GM23338 (cell line): Measurements from ENCODE around the gene MSMB. TPM values are rescaled to one million over a fixed set of nuclear protein-coding genes. Genes with fewer than 3 reads are reported as not detected.

ENCODE experiments used
- ATAC-seq: fragments of 200-7000 bp; cut with Tn5 transposase; 3 replicates; pipeline ENCODE4 v1.9.1; 2020
- DNase-seq: peaks from one replicate; pipeline ENCODE4 v3.0.0-alpha.2; 2015; ENCODE audit warnings: low spot score
- H2AFZ ChIP-seq: fragments of 200-600 bp; sonication (generic); 2 replicates; pipeline ENCODE4 v1.8.0; 2016; ENCODE audit warnings: antibody characterized with exemption, mild to moderate bottlenecking, moderate library complexity
- H3F3A ChIP-seq: fragments of 200-600 bp; sonication (generic); replicated peaks from 2 replicates; pipeline ENCODE4 v1.8.0; 2017; ENCODE audit warnings: antibody characterized with exemption, mixed run types, low read depth
- H3K27ac ChIP-seq: fragments of 200-600 bp; sonication (generic); 2 replicates; pipeline ENCODE4 v1.6.1; 2016; ENCODE audit warnings: low read depth
- H3K27me3 ChIP-seq: fragments of 200-600 bp; sonication (generic); 2 replicates; pipeline ENCODE4 v1.8.0; 2016; ENCODE audit warnings: mild to moderate bottlenecking, mixed run types, moderate library complexity; ENCODE audit not compliant: insufficient read depth
- H3K36me3 ChIP-seq: fragments of 200-600 bp; sonication (generic); 2 replicates; pipeline ENCODE4 v1.8.0; 2016; ENCODE audit warnings: mild to moderate bottlenecking; ENCODE audit not compliant: insufficient read depth
- H3K4me1 ChIP-seq: fragments of 200-600 bp; sonication (generic); 2 replicates; pipeline ENCODE4 v1.8.0; 2016; ENCODE audit warnings: mild to moderate bottlenecking, moderate library complexity; ENCODE audit not compliant: insufficient read depth
- H3K4me2 ChIP-seq: fragments of 200-600 bp; sonication (generic); 2 replicates; pipeline ENCODE4 v1.7.1; 2017; ENCODE audit warnings: mixed run types
- H3K4me3 ChIP-seq: fragments of 200-600 bp; sonication (generic); 2 replicates; pipeline ENCODE4 v1.6.1; 2016; ENCODE audit warnings: mixed run types
- H3K79me2 ChIP-seq: fragments of 200-600 bp; sonication (generic); replicated peaks from 2 replicates; pipeline ENCODE4 v1.8.0; 2017; ENCODE audit warnings: mild to moderate bottlenecking; ENCODE audit not compliant: insufficient read depth
- H3K9me2 ChIP-seq: fragments of 200-600 bp; sonication (generic); 2 replicates; pipeline ENCODE4 v1.8.0; 2017; ENCODE audit not compliant: insufficient read depth
- H4K20me1 ChIP-seq: fragments of 200-600 bp; sonication (generic); replicated peaks from 2 replicates; pipeline ENCODE4 v1.8.0; 2017; ENCODE audit warnings: mild to moderate bottlenecking; ENCODE audit not compliant: insufficient read depth
- H3K27ac Mint-ChIP-seq: 2 replicates; pipeline ENCODE4 v1.8.0; 2020; ENCODE audit warnings: inconsistent platforms, mild to moderate bottlenecking, moderate library complexity, mixed read lengths
- H3K27me3 Mint-ChIP-seq: 3 replicates; pipeline ENCODE4 v1.8.0; 2022; ENCODE audit warnings: low read depth, mild to moderate bottlenecking, moderate library complexity, mixed read lengths, inconsistent platforms; ENCODE audit not compliant: insufficient read depth, poor library complexity
- H3K36me3 Mint-ChIP-seq: 3 replicates; pipeline ENCODE4 v1.8.0; 2021; ENCODE audit warnings: low read depth, mild to moderate bottlenecking, inconsistent platforms, moderate library complexity, mixed read lengths
- H3K4me1 Mint-ChIP-seq: 3 replicates; pipeline ENCODE4 v1.8.0; 2020; ENCODE audit warnings: mild to moderate bottlenecking, inconsistent platforms, mixed read lengths
- H3K4me3 Mint-ChIP-seq: 3 replicates; pipeline ENCODE4 v1.8.0; 2021; ENCODE audit warnings: moderate library complexity, mild to moderate bottlenecking, inconsistent platforms, mixed read lengths
- H3K9me3 Mint-ChIP-seq: 3 replicates; pipeline ENCODE4 v1.8.0; 2020; ENCODE audit warnings: moderate library complexity, mild to moderate bottlenecking, inconsistent platforms, mixed read lengths
- CREB1 ChIP-seq: fragments of 250-450 bp; sonication (Bioruptor Pico); IDR thresholded peaks from 2 replicates; pipeline ENCODE4 v1.5.0; 2020; ENCODE audit warnings: low read depth, mild to moderate bottlenecking, moderate library complexity
- EZH2 ChIP-seq: fragments of 200-600 bp; sonication (generic); IDR thresholded peaks from one replicate; pipeline ENCODE4 v1.8.0; 2017; ENCODE audit warnings: antibody characterized with exemption, mild to moderate bottlenecking, low read depth; ENCODE audit not compliant: unreplicated experiment
- EZH2phosphoT487 ChIP-seq: fragments of 200-600 bp; sonication (generic); IDR thresholded peaks from one replicate; pipeline ENCODE4 v1.8.1; 2018; ENCODE audit warnings: antibody characterized with exemption; ENCODE audit not compliant: unreplicated experiment
- NANOG ChIP-seq: IDR thresholded peaks from 2 replicates; pipeline ENCODE4 v1.6.1; 2016; ENCODE audit warnings: antibody characterized with exemption, borderline replicate concordance
- POLR2AphosphoS5 ChIP-seq: IDR thresholded peaks from 2 replicates; pipeline ENCODE4 v1.6.1; 2016; ENCODE audit warnings: antibody characterized with exemption, low read depth
- STAT1 ChIP-seq: IDR thresholded peaks from one replicate; pipeline ENCODE4 v1.6.1; 2016; ENCODE audit warnings: antibody characterized with exemption; ENCODE audit not compliant: unreplicated experiment
- ZNF114 ChIP-seq: fragments of 250-450 bp; sonication (Bioruptor Pico); IDR thresholded peaks from 2 replicates; pipeline ENCODE4 v1.5.0; 2020; ENCODE audit warnings: mild to moderate bottlenecking, moderate library complexity
- ZNF331 ChIP-seq: fragments of 250-450 bp; sonication (Bioruptor Pico); IDR thresholded peaks from 2 replicates; pipeline ENCODE4 v1.5.0; 2020; ENCODE audit warnings: low read depth, mild to moderate bottlenecking, moderate library complexity
- polyA plus RNA-seq: library from polyadenylated mRNA; unstranded; fragments of >200 nt; fragmentation: Nextera tagmentation; extraction: Ambion mirVana; gene quantifications from 2 replicates; pipeline ENCODE4 v1.2.1, GENCODE V29; 2016
- total RNA-seq: library from RNA; depleted of rRNA; stranded (reverse); fragments of >200 nt; shearing (Covaris generic); gene quantifications from 2 replicates; pipeline ENCODE4 v1.2.3, GENCODE V29; 2014
- TF ChIP-seq, protein P1 (sequence below): fragments of 250-450 bp; sonication (Bioruptor Pico); IDR thresholded peaks from 2 replicates; pipeline ENCODE4 v1.5.0; 2020; ENCODE audit warnings: mild to moderate bottlenecking, moderate library complexity
- TF ChIP-seq, protein P2 (sequence below): IDR thresholded peaks from 2 replicates; pipeline ENCODE4 v1.6.1; 2016; ENCODE audit warnings: antibody characterized with exemption
- TF ChIP-seq, protein P3 (sequence below), 2 experiments: fragments of 200-600 bp in 1 of 2; sonication (generic) in 1 of 2; conservative IDR thresholded peaks; 2 replicates each; pipeline versions ENCODE4 v1.5.1 to v1.6.1; 2016 to 2017; ENCODE audit warnings: antibody characterized with exemption in 2 of 2, low read depth in 2 of 2, mild to moderate bottlenecking in 2 of 2, moderate library complexity in 1 of 2
- TF ChIP-seq, protein P4 (sequence below): IDR thresholded peaks from one replicate; pipeline ENCODE4 v1.6.1; 2018; ENCODE audit warnings: antibody characterized with exemption; ENCODE audit not compliant: unreplicated experiment

Gene MSMB
- total and polyA plus RNA-seq, 2 experiments from 2014 or later: not detected

DNA sequence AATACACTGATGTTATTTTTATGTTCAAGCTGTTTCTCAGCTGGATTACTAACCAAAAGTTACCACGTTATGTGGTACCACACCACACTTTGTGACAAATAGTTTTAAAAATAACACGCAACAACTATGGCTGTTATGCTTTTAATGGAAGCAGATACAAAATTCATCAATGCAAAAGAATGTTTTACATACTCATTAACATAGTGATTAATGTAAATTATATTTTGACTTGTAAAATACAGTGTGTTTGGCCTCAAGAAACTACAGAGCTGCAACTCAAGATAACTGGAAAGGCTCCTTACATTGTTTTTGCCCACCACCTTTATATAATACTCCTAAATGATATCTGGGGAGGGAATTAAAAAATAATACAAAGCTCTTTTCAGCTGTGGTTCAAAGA is 41.1 kb downstream of the MSMB start (continued):
- TF ChIP-seq, protein P1, sequence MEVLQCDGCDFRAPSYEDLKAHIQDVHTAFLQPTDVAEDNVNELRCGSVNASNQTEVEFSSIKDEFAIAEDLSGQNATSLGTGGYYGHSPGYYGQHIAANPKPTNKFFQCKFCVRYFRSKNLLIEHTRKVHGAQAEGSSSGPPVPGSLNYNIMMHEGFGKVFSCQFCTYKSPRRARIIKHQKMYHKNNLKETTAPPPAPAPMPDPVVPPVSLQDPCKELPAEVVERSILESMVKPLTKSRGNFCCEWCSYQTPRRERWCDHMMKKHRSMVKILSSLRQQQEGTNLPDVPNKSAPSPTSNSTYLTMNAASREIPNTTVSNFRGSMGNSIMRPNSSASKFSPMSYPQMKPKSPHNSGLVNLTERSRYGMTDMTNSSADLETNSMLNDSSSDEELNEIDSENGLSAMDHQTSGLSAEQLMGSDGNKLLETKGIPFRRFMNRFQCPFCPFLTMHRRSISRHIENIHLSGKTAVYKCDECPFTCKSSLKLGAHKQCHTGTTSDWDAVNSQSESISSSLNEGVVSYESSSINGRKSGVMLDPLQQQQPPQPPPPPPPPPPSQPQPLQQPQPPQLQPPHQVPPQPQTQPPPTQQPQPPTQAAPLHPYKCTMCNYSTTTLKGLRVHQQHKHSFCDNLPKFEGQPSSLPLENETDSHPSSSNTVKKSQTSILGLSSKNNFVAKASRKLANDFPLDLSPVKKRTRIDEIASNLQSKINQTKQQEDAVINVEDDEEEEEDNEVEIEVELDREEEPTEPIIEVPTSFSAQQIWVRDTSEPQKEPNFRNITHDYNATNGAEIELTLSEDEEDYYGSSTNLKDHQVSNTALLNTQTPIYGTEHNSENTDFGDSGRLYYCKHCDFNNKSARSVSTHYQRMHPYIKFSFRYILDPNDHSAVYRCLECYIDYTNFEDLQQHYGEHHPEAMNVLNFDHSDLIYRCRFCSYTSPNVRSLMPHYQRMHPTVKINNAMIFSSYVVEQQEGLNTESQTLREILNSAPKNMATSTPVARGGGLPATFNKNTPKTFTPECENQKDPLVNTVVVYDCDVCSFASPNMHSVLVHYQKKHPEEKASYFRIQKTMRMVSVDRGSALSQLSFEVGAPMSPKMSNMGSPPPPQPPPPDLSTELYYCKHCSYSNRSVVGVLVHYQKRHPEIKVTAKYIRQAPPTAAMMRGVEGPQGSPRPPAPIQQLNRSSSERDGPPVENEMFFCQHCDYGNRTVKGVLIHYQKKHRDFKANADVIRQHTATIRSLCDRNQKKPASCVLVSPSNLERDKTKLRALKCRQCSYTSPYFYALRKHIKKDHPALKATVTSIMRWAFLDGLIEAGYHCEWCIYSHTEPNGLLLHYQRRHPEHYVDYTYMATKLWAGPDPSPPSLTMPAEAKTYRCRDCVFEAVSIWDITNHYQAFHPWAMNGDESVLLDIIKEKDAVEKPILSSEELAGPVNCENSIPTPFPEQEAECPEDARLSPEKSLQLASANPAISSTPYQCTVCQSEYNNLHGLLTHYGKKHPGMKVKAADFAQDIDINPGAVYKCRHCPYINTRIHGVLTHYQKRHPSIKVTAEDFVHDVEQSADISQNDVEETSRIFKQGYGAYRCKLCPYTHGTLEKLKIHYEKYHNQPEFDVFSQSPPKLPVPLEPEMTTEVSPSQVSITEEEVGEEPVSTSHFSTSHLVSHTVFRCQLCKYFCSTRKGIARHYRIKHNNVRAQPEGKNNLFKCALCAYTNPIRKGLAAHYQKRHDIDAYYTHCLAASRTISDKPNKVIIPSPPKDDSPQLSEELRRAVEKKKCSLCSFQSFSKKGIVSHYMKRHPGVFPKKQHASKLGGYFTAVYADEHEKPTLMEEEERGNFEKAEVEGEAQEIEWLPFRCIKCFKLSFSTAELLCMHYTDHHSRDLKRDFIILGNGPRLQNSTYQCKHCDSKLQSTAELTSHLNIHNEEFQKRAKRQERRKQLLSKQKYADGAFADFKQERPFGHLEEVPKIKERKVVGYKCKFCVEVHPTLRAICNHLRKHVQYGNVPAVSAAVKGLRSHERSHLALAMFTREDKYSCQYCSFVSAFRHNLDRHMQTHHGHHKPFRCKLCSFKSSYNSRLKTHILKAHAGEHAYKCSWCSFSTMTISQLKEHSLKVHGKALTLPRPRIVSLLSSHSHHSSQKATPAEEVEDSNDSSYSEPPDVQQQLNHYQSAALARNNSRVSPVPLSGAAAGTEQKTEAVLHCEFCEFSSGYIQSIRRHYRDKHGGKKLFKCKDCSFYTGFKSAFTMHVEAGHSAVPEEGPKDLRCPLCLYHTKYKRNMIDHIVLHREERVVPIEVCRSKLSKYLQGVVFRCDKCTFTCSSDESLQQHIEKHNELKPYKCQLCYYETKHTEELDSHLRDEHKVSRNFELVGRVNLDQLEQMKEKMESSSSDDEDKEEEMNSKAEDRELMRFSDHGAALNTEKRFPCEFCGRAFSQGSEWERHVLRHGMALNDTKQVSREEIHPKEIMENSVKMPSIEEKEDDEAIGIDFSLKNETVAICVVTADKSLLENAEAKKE (CRISPR knock-in tag): no peak
- TF ChIP-seq POLR2AphosphoS5 (no peak), ZNF331 (CRISPR knock-in tag) (no peak), EZH2 (no peak)
- TF ChIP-seq, protein P2, sequence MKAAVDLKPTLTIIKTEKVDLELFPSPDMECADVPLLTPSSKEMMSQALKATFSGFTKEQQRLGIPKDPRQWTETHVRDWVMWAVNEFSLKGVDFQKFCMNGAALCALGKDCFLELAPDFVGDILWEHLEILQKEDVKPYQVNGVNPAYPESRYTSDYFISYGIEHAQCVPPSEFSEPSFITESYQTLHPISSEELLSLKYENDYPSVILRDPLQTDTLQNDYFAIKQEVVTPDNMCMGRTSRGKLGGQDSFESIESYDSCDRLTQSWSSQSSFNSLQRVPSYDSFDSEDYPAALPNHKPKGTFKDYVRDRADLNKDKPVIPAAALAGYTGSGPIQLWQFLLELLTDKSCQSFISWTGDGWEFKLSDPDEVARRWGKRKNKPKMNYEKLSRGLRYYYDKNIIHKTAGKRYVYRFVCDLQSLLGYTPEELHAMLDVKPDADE: no peak

DNA sequence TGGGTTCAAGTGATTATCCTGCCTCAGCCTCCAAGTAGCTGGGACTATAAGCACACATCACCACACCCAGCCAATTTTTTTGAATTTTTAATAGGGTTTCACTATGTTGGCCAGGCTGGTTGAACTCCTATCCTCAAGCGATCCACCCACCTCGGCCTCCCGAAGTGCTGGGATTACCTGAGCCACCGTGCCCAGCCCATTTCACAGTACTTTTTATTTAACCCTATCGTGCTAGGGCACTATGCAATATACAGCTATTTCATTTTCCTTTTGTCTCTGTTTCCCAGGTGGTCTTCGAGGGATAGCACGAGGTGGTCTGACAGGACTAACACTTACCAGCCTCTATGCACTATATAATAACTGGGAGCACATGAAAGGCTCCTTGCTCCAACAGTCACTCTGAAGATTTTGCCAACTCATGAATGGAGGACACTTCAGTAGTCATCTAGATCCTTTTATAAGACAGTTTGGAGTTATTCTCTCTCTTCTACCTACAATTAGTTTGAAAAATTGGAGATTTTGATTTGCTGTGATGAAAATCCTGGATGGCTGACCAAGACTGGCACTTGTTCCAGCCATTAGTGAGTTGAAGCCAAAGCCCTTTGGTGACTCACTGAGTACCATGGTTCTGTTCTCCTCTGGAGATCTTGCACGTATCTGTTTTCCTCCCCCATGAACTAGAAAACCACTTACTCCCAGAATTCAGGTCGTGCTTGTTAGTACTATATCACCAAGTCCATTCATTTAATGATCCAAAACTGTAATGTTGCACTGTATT is 43.0 kb downstream of the MSMB start:
- Histone ChIP-seq H3K4me1 (peaks cover 14% of the 10 kb centered on the region), H3F3A (no peaks in the 10 kb centered on the region), H3K27ac (no peak overlapping the region), H3K4me2 (no peak overlapping the region), H4K20me1 (peaks cover 11% of the 10 kb centered on the region), H3K27me3 (no peaks in the 10 kb centered on the region), H3K79me2 (peaks cover 12% of the 10 kb centered on the region), H3K4me3 (no peak overlapping the region), H3K36me3 (peaks cover 39% of the 10 kb centered on the region), H3K9me2 (no peaks in the 10 kb centered on the region), H2AFZ (no peak overlapping the region)
- Mint-ChIP-seq H3K9me3 (no peaks in the 10 kb centered on the region; the same call in 2 of the 3 replicates), H3K27me3 (peaks cover 3% of the 10 kb centered on the region), H3K36me3 (peaks cover 77% of the 10 kb centered on the region), H3K4me3 (no peak overlapping the region), H3K27ac (no peak overlapping the region), H3K4me1 (peaks cover 21% of the 10 kb centered on the region)
- ATAC-seq (no peak), DNase-seq (no peak)
- TF ChIP-seq, protein P3, sequence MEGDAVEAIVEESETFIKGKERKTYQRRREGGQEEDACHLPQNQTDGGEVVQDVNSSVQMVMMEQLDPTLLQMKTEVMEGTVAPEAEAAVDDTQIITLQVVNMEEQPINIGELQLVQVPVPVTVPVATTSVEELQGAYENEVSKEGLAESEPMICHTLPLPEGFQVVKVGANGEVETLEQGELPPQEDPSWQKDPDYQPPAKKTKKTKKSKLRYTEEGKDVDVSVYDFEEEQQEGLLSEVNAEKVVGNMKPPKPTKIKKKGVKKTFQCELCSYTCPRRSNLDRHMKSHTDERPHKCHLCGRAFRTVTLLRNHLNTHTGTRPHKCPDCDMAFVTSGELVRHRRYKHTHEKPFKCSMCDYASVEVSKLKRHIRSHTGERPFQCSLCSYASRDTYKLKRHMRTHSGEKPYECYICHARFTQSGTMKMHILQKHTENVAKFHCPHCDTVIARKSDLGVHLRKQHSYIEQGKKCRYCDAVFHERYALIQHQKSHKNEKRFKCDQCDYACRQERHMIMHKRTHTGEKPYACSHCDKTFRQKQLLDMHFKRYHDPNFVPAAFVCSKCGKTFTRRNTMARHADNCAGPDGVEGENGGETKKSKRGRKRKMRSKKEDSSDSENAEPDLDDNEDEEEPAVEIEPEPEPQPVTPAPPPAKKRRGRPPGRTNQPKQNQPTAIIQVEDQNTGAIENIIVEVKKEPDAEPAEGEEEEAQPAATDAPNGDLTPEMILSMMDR (conservative IDR thresholded peaks at IDR 0.05; ENCODE audit: low read depth in 2 of 2): no peak
- TF ChIP-seq EZH2phosphoT487: no peak
- TF ChIP-seq ZNF114 (CRISPR knock-in tag): no peak
- TF ChIP-seq CREB1: no peak
- TF ChIP-seq, protein P4, sequence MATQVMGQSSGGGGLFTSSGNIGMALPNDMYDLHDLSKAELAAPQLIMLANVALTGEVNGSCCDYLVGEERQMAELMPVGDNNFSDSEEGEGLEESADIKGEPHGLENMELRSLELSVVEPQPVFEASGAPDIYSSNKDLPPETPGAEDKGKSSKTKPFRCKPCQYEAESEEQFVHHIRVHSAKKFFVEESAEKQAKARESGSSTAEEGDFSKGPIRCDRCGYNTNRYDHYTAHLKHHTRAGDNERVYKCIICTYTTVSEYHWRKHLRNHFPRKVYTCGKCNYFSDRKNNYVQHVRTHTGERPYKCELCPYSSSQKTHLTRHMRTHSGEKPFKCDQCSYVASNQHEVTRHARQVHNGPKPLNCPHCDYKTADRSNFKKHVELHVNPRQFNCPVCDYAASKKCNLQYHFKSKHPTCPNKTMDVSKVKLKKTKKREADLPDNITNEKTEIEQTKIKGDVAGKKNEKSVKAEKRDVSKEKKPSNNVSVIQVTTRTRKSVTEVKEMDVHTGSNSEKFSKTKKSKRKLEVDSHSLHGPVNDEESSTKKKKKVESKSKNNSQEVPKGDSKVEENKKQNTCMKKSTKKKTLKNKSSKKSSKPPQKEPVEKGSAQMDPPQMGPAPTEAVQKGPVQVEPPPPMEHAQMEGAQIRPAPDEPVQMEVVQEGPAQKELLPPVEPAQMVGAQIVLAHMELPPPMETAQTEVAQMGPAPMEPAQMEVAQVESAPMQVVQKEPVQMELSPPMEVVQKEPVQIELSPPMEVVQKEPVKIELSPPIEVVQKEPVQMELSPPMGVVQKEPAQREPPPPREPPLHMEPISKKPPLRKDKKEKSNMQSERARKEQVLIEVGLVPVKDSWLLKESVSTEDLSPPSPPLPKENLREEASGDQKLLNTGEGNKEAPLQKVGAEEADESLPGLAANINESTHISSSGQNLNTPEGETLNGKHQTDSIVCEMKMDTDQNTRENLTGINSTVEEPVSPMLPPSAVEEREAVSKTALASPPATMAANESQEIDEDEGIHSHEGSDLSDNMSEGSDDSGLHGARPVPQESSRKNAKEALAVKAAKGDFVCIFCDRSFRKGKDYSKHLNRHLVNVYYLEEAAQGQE: no peak
- TF ChIP-seq ZNF331 (CRISPR knock-in tag): no peak
- TF ChIP-seq NANOG: no peak
- TF ChIP-seq STAT1: no peak
